Measurements from ENCODE around the gene DBNL.

DNA sequence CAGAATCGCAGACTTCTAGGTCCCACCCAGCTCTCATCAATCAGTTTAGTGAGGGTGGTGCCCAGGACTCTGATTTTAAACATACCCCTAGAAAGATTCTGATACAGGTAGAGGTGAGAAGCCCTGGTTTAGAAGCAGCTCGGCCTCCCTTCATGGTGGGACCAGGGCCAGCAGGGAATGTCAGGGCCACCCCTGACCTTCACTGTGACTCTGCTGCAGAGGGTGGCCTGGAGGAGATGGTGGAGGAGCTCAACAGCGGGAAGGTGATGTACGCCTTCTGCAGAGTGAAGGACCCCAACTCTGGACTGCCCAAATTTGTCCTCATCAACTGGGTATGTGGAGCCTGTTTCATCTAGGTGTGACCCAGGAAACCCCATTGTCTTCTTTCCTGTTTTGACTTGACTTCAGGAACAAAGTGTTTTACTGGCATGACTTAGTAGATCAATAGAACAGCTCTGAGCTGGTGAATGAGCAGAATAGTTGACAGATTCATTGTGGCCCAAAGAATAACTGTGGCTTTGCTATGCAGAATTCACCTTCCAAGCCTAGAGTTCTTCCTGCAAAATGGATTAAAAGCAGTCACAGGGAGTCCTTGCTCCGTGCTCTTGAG, 7.2 kb downstream of the DBNL start:
- no peak for TF ChIP-seq POLR2AphosphoS5 (IDR thresholded peaks at IDR 0.05)
- TF ChIP-seq EP300 (IDR thresholded peaks at IDR 0.05): no peak
- TF ChIP-seq, protein P1, sequence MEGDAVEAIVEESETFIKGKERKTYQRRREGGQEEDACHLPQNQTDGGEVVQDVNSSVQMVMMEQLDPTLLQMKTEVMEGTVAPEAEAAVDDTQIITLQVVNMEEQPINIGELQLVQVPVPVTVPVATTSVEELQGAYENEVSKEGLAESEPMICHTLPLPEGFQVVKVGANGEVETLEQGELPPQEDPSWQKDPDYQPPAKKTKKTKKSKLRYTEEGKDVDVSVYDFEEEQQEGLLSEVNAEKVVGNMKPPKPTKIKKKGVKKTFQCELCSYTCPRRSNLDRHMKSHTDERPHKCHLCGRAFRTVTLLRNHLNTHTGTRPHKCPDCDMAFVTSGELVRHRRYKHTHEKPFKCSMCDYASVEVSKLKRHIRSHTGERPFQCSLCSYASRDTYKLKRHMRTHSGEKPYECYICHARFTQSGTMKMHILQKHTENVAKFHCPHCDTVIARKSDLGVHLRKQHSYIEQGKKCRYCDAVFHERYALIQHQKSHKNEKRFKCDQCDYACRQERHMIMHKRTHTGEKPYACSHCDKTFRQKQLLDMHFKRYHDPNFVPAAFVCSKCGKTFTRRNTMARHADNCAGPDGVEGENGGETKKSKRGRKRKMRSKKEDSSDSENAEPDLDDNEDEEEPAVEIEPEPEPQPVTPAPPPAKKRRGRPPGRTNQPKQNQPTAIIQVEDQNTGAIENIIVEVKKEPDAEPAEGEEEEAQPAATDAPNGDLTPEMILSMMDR (IDR thresholded peaks at IDR 0.05): no peak
- TF ChIP-seq POLR2A (IDR thresholded peaks at IDR 0.05): no peak
